HG02642 (cell line): ENCODE data around the gene TSPOAP1.

Source experiments
- ATAC-seq: cut with Tn5 transposase; IDR thresholded peaks from one replicate; pipeline ENCODE4 v1.9.1; 2021; ENCODE audit warnings: mild to moderate bottlenecking; ENCODE audit not compliant: unreplicated experiment, poor library complexity

TSPOAP1 gene

GRCh38 chr17:58307468-58308172, 21.0 kb downstream of the TSPOAP1 start:
- no peak for ATAC-seq

- ATAC-seq, result no peak
Observed at GRCh38 chr17:58306131-58306951, 22.3 kb downstream of the TSPOAP1 start.

DNA sequence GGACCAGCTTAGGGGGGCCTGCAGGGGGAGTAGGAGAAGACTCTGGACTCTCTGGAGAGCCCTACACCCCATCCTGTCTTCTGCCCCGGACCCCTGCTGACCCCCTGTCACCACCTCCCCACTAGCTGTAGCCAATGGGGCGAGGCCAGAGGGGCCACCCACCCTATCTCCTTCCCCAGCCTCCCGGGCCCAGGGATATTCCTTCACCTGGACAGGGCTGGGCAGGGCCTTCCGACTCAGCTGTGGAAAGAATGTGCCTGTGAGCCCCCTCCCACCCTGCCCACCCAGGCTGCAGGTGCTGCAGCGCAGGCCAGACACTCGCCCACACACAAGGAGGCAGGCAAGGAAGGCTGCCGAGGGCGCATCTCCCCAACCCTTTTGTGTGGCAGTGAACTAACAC, 23.0 kb downstream of the TSPOAP1 start:
- no peak for ATAC-seq

DNA sequence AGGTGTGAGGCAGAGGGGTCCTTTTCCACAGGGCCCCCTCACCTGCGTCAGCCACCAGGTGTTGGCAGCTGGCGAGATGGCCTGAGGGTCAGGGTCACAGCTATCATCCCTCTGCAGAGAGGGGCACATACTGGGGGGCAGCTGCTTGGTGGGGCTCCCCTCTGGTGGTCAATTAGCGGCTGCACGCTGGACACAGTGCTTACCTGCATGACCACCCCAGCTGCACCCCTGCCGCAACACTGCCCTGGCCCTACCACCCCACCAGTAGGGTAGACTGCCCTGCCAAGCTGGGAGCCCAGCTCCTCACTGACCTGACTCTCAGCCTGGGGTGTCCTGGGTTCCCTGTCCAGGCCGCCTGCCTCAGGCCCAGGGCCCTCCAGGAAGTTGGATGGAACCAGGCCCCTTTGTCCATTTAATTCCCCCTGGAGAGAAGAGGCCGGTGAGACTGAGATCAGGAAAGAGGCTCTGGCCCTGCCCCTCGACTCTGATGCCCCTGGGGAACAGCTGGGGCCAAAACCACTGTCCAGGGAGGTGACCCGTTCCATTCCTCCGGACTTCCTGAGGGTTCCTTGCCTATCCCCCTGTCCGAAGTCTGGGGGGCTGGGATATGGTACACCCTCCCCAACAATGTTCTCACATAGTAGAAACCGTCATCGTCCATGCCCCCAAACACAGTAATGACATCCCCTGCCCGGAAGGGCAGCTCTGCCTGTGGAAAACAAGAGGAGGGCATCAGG, 23.7 kb downstream of the TSPOAP1 start:
- no peak for ATAC-seq

- no peak for ATAC-seq
Observed at GRCh38 chr17:58303971-58304749, 24.4 kb downstream of the TSPOAP1 start.

DNA sequence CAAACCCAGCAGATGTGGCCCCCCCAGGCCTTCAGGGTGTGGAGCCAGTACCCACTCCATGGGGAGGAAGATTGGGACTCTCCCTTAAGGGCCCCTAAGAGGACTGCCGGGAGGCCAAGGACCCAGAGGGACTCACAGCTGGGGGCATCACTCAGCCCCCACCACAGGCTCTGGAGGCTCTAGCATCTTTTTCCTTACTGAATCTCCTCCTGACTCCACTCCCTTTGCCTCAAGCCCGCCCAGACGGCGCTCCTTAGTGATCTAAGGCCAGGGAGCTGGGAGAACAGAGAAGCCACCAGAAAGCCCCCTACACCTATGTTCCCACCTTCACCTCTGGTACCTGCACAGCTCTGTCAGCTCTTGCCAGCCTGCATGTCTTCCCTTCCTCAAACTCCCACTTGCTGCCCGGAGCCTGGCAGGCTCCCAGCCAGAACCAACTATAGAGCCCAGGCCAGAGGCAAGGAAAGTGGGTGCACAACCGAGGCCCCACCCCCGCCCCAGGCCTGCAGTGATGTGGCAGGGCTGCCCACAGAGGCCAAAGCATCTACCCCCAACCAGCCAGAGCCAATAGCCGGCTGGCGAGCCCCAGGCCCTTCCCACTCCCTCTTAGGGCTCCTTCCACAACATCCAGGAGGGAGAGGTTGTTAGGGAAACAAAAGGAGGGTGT, 25.5 kb downstream of the TSPOAP1 start:
- no peak for ATAC-seq

- ATAC-seq, result no peak
Observed at GRCh38 chr17:58302171-58302918, 26.2 kb downstream of the TSPOAP1 start.

- no peak for ATAC-seq
Observed at GRCh38 chr17:58301504-58302150, 27.0 kb downstream of the TSPOAP1 start.

DNA sequence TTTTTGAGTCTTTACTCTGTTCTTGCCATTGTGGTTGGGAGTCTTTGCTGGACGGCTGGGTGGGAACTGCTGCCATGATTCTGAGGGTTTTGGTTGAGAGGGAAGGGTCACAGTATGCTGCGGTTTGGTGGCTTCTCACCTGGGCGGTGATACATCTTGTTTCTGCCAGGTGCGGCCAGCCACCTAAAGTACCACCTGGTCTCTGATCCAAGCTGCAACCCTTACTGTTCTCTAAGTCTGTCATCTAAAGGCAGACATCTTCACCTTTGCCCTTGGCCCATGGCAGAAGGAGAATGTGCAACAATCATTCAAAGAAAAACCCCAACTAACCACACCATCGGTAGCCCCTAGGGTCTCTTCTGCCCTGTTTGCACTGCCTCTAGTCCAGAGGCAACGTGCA, 28.3 kb downstream of the TSPOAP1 start:
- no peak for ATAC-seq

DNA sequence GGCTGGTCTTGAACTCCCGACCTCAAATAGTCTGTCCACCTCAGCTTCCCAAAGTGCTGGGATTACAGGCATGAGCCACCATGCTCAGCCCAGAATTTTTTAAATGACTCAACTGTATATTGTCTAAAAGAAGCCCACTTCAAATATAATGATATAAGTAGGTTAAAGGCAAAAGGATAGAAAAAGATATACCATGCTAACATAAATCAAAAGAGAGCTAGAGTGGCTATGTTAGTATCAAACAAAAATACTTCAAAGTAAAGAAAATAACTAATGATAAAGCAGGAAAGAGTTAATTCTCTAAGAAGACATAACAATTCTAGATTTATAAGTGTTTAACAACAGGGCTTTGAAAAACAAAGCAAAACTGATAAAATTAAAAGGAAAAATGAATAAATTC, 34.6 kb downstream of the TSPOAP1 start:
- no peak for ATAC-seq

GRCh38 chr17:58291246-58291645, 37.3 kb downstream of the TSPOAP1 start:
- no peak for ATAC-seq

DNA sequence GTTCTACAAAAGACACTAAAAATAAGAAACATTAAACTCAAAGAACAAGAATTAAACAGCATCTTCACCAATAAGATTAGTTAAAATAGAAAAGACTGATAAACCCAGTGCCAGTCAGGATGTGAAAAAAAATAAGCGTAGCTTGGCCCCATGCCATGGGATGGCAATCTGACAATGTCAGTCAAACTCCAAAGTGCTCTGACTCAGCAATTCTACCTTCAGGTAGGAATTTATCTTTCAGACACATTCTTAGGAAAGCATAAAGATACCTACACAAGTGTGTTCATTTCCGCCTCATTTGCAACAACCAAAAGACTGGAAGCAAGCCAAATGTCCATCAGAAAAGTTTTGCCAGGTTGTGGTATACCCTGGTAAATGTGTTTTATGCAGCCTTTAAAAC, 38.7 kb downstream of the TSPOAP1 start:
- no peak for ATAC-seq

DNA sequence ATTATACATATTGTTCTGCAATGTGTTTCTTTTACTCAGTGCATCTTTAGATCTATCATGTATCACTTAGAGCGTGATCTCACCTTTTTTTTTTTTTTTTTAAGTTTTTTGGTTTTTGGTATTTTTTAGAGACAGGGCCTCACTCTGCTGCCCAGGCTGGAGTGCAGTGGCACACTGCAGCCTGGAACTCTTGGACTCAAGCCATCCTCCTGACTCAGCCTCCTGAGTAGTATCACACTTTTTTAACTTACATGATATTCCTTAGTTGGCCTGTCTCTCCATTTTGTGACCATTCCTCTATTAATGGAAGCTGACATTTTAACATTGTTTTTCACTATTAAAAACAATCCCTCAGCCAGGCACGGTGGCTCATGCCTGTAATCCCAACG, 43.2 kb downstream of the TSPOAP1 start:
- ATAC-seq, result no peak

DNA sequence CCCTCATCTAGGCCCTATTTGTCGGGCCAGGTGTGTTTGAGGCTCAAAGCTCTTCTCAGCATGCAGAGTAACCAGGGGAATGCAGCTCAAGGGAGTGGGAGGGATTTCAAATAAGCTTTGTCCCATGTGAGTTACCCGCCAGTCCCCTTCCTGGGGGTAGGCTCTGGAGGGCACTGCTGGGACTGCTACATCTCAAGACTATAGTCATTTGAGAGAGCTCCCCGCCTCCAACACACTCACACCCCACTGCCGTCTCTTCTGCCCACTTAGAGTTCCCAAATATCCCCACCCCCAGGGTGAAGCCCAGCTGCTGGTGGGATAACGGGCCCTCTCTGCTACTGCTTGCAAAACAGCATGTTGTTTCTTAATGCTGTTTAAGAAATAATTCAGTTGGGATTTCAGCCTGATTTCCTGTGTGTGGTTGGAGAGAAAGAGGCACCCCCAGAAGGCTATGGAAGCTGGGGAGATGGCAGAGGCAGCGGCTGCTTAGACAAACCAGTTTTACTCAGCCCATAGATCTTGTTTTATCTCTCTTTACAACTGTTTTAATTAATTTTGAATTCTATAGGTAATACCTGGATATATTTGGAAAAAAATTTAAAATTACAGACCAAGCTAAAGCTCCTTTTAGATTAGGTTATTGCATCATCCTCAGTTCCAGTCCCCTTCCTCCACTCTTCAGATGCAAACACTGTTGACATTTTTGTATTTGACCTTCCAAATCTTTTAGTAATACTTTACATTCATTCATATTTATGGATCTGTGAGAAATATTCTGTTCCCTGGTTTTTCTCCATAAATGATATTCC, 43.8 kb downstream of the TSPOAP1 start:
- ATAC-seq, result no peak

GRCh38 chr17:58283674-58284612, 44.7 kb downstream of the TSPOAP1 start:
- no peak for ATAC-seq

- ATAC-seq, result no peak
Observed at GRCh38 chr17:58282442-58282841, 46.2 kb downstream of the TSPOAP1 start.

DNA sequence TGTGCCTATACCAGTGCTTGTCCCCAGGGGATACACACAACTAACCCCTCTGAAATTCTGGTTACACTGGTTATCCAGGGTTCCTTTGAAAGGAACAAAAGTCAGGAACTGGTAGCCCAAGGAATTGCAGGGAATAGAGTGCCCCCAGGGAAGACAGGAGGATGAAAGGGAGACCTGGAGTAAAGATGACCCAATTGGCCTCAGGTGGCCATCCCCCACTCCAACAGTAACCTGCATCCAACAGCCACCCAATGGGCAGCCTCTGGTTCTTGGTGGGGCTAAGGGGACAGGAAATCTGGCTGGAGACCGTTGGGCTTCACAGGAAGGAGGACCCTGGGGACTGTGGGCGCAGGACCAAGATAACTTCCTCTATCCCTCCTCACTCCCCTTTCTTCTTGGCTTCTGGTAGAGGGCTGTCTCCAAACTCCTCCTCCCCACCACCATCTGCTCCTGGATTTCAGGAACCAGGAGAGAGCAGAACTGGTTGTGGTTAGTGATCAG, 47.0 kb downstream of the TSPOAP1 start:
- no peak for ATAC-seq
